ENCODE results near the gene OXTR.

The OXTR gene

GRCh38 chr3:8755097-8755496 lies 14.3 kb downstream of the OXTR start:
- DNase-seq (ENCODE audit: low spot score): no peak
- TF ChIP-seq, protein P1, sequence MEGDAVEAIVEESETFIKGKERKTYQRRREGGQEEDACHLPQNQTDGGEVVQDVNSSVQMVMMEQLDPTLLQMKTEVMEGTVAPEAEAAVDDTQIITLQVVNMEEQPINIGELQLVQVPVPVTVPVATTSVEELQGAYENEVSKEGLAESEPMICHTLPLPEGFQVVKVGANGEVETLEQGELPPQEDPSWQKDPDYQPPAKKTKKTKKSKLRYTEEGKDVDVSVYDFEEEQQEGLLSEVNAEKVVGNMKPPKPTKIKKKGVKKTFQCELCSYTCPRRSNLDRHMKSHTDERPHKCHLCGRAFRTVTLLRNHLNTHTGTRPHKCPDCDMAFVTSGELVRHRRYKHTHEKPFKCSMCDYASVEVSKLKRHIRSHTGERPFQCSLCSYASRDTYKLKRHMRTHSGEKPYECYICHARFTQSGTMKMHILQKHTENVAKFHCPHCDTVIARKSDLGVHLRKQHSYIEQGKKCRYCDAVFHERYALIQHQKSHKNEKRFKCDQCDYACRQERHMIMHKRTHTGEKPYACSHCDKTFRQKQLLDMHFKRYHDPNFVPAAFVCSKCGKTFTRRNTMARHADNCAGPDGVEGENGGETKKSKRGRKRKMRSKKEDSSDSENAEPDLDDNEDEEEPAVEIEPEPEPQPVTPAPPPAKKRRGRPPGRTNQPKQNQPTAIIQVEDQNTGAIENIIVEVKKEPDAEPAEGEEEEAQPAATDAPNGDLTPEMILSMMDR (IDR thresholded peaks at IDR 0.05; ENCODE audit: extremely low read depth, missing control alignments): no peak

- DNase-seq (ENCODE audit: low spot score): no peak
- TF ChIP-seq, protein P1 (IDR thresholded peaks at IDR 0.05; ENCODE audit: extremely low read depth, missing control alignments): no peak
These were observed 16.6 kb downstream of the OXTR start for GRCh38 chr3:8752832-8753231.

- TF ChIP-seq, protein P1 (IDR thresholded peaks at IDR 0.05; ENCODE audit: extremely low read depth, missing control alignments): no peak
- DNase-seq (ENCODE audit: low spot score): no peak
These were observed 20.1 kb downstream of the OXTR start for GRCh38 chr3:8749316-8749715.

GRCh38 chr3:8746780-8747345 lies 22.6 kb downstream of the OXTR start:
- no peak for DNase-seq (ENCODE audit: low spot score)
- TF ChIP-seq, protein P1 (IDR thresholded peaks at IDR 0.05; ENCODE audit: extremely low read depth, missing control alignments): no peak

DNA sequence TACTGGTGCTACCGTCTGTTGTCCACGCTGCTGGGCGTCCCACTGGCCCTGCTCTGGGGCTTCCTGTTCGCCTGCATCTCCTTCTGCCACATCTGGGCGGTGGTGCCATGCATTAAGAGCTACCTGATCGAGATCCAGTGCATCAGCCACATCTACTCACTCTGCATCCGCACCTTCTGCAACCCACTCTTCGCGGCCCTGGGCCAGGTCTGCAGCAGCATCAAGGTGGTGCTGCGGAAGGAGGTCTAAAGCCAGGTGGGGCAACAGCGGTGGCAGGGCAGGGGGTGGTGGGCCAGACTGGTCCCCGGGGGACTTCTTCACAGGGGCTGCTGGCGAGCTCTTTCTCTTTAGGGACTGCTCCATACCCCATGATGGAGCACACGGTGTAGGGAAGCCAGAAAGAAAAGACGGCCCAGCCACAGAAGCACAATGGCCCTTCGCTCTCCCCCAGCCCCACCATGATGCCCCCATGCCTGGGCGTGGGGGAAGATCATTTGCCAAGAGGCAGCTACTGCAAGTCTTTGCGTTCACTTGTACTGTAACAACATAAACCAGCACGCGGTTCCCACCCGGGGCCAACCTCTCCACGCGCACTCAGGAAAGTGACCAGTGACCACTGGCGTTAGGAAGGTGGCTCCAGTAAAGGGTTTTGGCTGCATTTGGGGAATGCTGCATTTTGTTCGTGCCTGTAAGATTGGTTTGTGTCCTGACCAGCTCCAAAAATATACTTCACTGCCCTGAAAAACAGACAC lies 23.6 kb downstream of the OXTR start:
- TF ChIP-seq, protein P1 (IDR thresholded peaks at IDR 0.05; ENCODE audit: extremely low read depth, missing control alignments): no peak

DNA sequence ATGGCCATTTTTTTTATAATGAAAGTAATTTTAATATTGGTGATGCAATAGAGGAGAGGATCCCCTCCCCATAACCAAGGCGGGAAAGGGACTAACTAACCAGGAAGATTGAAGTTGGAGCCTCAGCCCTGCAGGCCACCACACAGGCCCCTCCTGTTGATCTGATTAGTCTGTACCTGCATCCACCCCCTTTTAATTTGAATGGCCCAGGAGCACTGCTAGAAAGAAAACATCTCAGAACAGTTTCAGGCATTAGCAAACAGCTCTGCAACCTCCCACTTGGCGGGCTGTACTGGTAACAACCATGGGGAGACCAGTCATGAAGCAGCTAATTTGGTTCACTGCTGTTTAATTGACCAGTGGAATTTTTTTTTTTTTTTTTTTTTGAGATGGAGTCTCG lies 25.5 kb downstream of the OXTR start:
- no peak for DNase-seq (ENCODE audit: low spot score)
- TF ChIP-seq, protein P1 (IDR thresholded peaks at IDR 0.05; ENCODE audit: extremely low read depth, missing control alignments): no peak

More for the DNA sequence above, 23.6 kb downstream of the OXTR start:
- DNase-seq (ENCODE audit: low spot score): no peak

DNA sequence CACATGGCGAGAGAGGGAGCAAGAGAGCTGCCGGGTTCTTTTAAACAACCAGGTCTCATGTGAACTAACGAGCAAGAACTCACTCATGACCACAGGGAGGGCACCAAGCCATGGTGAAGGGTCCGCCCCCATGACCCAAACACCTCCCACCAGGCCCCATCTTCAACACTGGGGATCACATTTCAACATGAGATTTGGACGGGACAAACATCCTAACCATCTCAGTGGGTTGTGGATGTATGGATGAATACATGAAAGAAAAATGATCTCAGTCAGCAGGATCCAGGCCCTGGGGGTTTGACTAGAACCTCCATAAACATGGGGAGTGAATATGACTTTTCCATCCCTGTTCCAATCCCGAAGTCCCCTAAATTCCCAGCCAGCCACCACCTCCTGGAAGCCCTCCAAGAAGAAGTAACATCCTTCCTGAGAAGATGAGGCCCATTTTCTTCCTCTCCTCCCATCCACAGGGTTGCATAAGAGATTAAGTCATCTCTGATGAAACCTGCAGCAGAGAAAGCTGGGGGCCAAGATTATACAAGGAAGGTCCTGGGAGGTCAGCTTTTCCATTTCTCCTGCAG lies 26.3 kb downstream of the OXTR start:
- DNase-seq (ENCODE audit: low spot score): no peak
- TF ChIP-seq, protein P1 (IDR thresholded peaks at IDR 0.05; ENCODE audit: extremely low read depth, missing control alignments): no peak
